Keratinocyte (primary cell): Measurements from ENCODE around the gene ANKRD44. TPM values are rescaled to one million over a fixed set of nuclear protein-coding genes. Genes with fewer than 3 reads are reported as not detected.

Source experiments
- DNase-seq: peaks from one replicate; pipeline ENCODE4 v3.0.0-alpha.2; 2011; ENCODE audit warnings: low read depth, missing footprints, low spot score
- FAIRE-seq: peaks from 2 replicates; lab custom pipeline; 2011; peaks lifted over from hg19 to GRCh38; lab: Jason Lieb, UNC
- H2AFZ ChIP-seq: 2 replicates; pipeline ENCODE4 v1.6.0; 2012; ENCODE audit warnings: low read length, control low read depth, inconsistent platforms; ENCODE audit not compliant: control insufficient read depth
- H3K27ac ChIP-seq: 2 replicates; pipeline ENCODE4 v1.5.1; 2011; ENCODE audit warnings: low read length; ENCODE audit not compliant: control insufficient read depth, insufficient read depth
- H3K27me3 ChIP-seq: 3 replicates; pipeline ENCODE4 v1.6.0; 2011; ENCODE audit warnings: low read length; ENCODE audit not compliant: control insufficient read depth, insufficient read depth; ENCODE audit errors: extremely low read depth
- H3K36me3 ChIP-seq, 2 experiments: 2 replicates in 1 of 2; 3 replicates in 1 of 2; pipeline ENCODE4 v1.5.1; 2011; ENCODE audit warnings: low read length in 2 of 2, mild to moderate bottlenecking in 1 of 2; ENCODE audit not compliant: control insufficient read depth in 2 of 2, insufficient read depth in 2 of 2; ENCODE audit errors: extremely low read depth in 1 of 2
- H3K4me1 ChIP-seq: 3 replicates; pipeline ENCODE4 v1.5.1; 2011; ENCODE audit warnings: low read length; ENCODE audit not compliant: control insufficient read depth, insufficient read depth; ENCODE audit errors: extremely low read depth
- H3K4me2 ChIP-seq: 3 replicates; pipeline ENCODE4 v1.6.0; 2011; ENCODE audit warnings: low read depth, low read length; ENCODE audit not compliant: control insufficient read depth, insufficient read depth; ENCODE audit errors: extremely low read depth
- H3K4me3 ChIP-seq, 3 experiments: fragments of 200-600 bp in 1 of 3; sonication (generic) in 1 of 3; 2 replicates in 2 of 3; 3 replicates in 1 of 3; pipeline ENCODE4 v1.5.1; 2011 to 2016; ENCODE audit warnings: low read length in 3 of 3, mild to moderate bottlenecking in 3 of 3, control low read depth in 2 of 3, inconsistent platforms in 1 of 3, low read depth in 1 of 3, mixed read lengths in 1 of 3, mixed run types in 1 of 3, moderate library complexity in 1 of 3; ENCODE audit not compliant: control insufficient read depth in 2 of 3, insufficient read depth in 2 of 3; ENCODE audit errors: extremely low read depth in 1 of 3
- H3K79me2 ChIP-seq: 2 replicates; pipeline ENCODE4 v1.6.0; 2012; ENCODE audit warnings: low read length; ENCODE audit not compliant: control insufficient read depth, insufficient read depth
- H3K9ac ChIP-seq: 3 replicates; pipeline ENCODE4 v1.6.0; 2011; ENCODE audit warnings: low read length; ENCODE audit not compliant: control insufficient read depth, insufficient read depth; ENCODE audit errors: extremely low read depth
- H3K9me1 ChIP-seq: 3 replicates; pipeline ENCODE4 v1.6.0; 2011; ENCODE audit warnings: low read length; ENCODE audit not compliant: control insufficient read depth, insufficient read depth; ENCODE audit errors: extremely low read depth
- H3K9me3 ChIP-seq: 2 replicates; pipeline ENCODE4 v1.5.1; 2012; ENCODE audit warnings: low read depth, low read length; ENCODE audit not compliant: control insufficient read depth
- H4K20me1 ChIP-seq: 3 replicates; pipeline ENCODE4 v1.6.0; 2011; ENCODE audit warnings: low read length; ENCODE audit not compliant: control insufficient read depth, insufficient read depth; ENCODE audit errors: extremely low read depth
- CTCF ChIP-seq, 3 experiments: IDR thresholded peaks in 1 of 3; conservative IDR thresholded peaks in 1 of 3; optimal IDR thresholded peaks in 1 of 3; 2 replicates in 2 of 3; 3 replicates in 1 of 3; pipeline versions ENCODE3 to v1.5.1; 2011; ENCODE audit warnings: low read length in 3 of 3, mild to moderate bottlenecking in 3 of 3, moderate library complexity in 2 of 3, control low read depth in 1 of 3, inconsistent platforms in 1 of 3; ENCODE audit not compliant: insufficient read depth in 2 of 3; ENCODE audit errors: extremely low read depth in 1 of 3
- EZH2 ChIP-seq: IDR thresholded peaks from one replicate; pipeline ENCODE4 v1.6.1; 2012; ENCODE audit warnings: inconsistent platforms, mild to moderate bottlenecking, low read length, moderate library complexity
- dilution Hi-C: fragments of 300-500 bp; cut with MboI; formaldehyde crosslinking; loops from one replicate; pipeline ENCODE4 v1.7.0; 2020; ENCODE audit warnings: low sequenced_read_pairs; ENCODE audit not compliant: extremely low pct_ligation_motif_present
- polyA plus RNA-seq, 5 experiments: library from polyadenylated mRNA; depleted of rRNA in 3 of 5; stranded (reverse) in 3 of 5; stranded (forward) in 1 of 5; unstranded in 1 of 5; fragments of >200 nt; gene quantifications; 1 replicate in 1 of 5; 2 replicates in 3 of 5; 3 replicates in 1 of 5; pipeline versions ENCODE4 v1.2.1 to v1.2.3, GENCODE V29; 2011 to 2012; ENCODE audit warnings: missing spikeins in 2 of 5, low read depth in 1 of 5, low replicate concordance in 1 of 5

The ANKRD44 gene
- polyA plus RNA-seq, 1 donor (not counting 4 experiments of a cell fraction or from before 2014, with no cell fraction given), result 0.35 TPM

DNA sequence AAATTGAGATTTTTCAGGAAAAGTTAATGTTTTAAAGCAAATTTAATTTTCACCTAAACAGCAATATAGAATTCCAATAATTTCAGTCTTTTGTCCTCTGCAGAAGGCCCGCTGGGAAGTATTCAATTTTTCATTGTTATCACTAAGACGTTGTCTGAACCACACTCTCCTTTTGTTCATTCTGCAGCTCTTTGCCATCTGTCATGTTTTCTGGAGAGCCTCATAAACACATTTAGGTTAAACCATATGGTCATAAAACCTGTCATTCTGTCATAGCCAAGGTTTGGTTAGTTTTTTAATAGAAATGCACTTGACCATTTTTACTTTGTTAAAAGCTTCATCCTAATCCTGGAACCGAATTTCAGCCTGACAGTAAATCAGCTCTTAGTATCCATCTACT, 330.1 kb downstream of the ANKRD44 start:
- H3K36me3 ChIP-seq, result no peaks in the 10 kb centered on the region
- no peaks in the 10 kb centered on the region for H3K27me3 ChIP-seq
- no peak overlapping the region for H3K4me2 ChIP-seq
- FAIRE-seq (no peak), DNase-seq (no peak)
- dilution Hi-C loops, result no loop called here
- H3K79me2 ChIP-seq, result no peaks in the 10 kb centered on the region
- no peaks in the 10 kb centered on the region for H3K4me1 ChIP-seq
- H2AFZ ChIP-seq, result no peak overlapping the region
- no peak overlapping the region for H3K27ac ChIP-seq
- TF ChIP-seq EZH2 (no peak), CTCF (optimal IDR thresholded peaks at IDR 0.05 in 1 of 3, IDR thresholded peaks at IDR 0.05 in 1 of 3, conservative IDR thresholded peaks at IDR 0.05 in 1 of 3; ENCODE audit: extremely low read depth in 1 of 3, insufficient read depth in 2 of 3, low read length in 3 of 3) (no peak)
- H3K9me3 ChIP-seq, result no peaks in the 10 kb centered on the region
- H3K9ac ChIP-seq, result no peak overlapping the region
- no peak overlapping the region for H3K4me3 ChIP-seq
- no peaks in the 10 kb centered on the region for H3K9me1 ChIP-seq
- H4K20me1 ChIP-seq, result no peaks in the 10 kb centered on the region

DNA sequence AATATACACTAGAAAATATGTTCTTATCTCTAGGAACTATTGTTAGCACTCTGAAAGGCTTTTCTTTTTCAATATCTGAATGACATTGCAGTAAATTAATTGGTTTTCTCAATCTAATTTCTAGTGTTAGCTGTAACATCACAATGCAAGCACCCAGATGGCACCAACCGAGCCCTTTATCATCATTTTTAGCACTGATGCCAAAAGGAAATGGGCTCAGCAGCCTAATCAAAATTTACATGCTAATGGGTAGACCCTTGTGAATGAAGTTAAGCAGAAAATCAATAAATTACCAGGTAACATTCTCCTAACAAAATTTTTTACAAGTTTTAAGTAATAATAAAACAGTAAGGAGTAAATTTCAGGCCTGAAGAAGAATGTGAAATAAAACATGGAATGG, 330.6 kb downstream of the ANKRD44 start:
- no peak for TF ChIP-seq CTCF (optimal IDR thresholded peaks at IDR 0.05 in 1 of 3, IDR thresholded peaks at IDR 0.05 in 1 of 3, conservative IDR thresholded peaks at IDR 0.05 in 1 of 3; ENCODE audit: extremely low read depth in 1 of 3, insufficient read depth in 2 of 3, low read length in 3 of 3)
- DNase-seq (no peak), FAIRE-seq (no peak)
- Histone ChIP-seq H3K79me2 (no peaks in the 10 kb centered on the region), H3K4me2 (no peak overlapping the region), H3K9me1 (no peaks in the 10 kb centered on the region), H3K36me3 (no peaks in the 10 kb centered on the region), H4K20me1 (no peaks in the 10 kb centered on the region), H3K9ac (no peak overlapping the region), H3K4me3 (no peak overlapping the region), H3K27ac (no peak overlapping the region), H3K4me1 (no peaks in the 10 kb centered on the region), H2AFZ (no peak overlapping the region), H3K9me3 (no peaks in the 10 kb centered on the region), H3K27me3 (no peaks in the 10 kb centered on the region)
- dilution Hi-C loops, result no loop called here
